ENCODE results near the gene WIPF2. TPM values are rescaled to one million over a fixed set of nuclear protein-coding genes. Genes with fewer than 3 reads are reported as not detected.

WIPF2 gene
- polyA plus RNA-seq, 1 experiment, result 8.1 TPM

DNA sequence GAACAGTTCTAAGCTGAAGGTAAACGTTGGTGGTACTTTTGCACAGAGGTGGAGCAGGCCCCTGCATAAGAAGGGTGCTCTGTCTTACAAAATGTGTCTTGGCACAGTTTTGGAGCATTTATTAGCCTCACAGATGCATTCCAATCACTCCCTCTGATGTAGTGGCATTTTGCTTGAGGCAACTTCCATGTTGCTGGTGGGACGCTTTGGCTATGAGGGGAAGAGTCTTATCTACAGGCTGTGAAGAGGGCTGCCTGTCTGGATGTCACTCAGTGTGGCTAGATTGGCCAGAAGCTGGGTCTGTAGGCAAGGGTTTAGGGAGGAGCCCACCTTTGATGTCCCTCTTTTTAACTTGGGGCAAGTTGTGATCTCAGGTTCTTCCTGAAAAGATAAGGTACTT is 87.3 kb downstream of the WIPF2 start:
- TF ChIP-seq, protein P1, sequence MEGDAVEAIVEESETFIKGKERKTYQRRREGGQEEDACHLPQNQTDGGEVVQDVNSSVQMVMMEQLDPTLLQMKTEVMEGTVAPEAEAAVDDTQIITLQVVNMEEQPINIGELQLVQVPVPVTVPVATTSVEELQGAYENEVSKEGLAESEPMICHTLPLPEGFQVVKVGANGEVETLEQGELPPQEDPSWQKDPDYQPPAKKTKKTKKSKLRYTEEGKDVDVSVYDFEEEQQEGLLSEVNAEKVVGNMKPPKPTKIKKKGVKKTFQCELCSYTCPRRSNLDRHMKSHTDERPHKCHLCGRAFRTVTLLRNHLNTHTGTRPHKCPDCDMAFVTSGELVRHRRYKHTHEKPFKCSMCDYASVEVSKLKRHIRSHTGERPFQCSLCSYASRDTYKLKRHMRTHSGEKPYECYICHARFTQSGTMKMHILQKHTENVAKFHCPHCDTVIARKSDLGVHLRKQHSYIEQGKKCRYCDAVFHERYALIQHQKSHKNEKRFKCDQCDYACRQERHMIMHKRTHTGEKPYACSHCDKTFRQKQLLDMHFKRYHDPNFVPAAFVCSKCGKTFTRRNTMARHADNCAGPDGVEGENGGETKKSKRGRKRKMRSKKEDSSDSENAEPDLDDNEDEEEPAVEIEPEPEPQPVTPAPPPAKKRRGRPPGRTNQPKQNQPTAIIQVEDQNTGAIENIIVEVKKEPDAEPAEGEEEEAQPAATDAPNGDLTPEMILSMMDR (IDR thresholded peaks at IDR 0.05; ENCODE audit: low read depth, low read length), result no peak
- CTCF ChIA-PET, result interaction anchor here (1.0 to 10.0 kb wide), 6 partner anchors 9 to 112 kb away, joined by 3 to 99 read pairs (median 3); no protein-coding TSS in a partner anchor
- POLR2A ChIA-PET, result interaction anchor here (2.2 to 3.3 kb wide), 2 partner anchors 11 to 39 kb away, joined by 8 to 10 read pairs; no protein-coding TSS in a partner anchor
- Histone ChIP-seq H3K27me3 (ENCODE audit: control insufficient read depth, insufficient read depth, low read length) (no peaks in the 10 kb centered on the region), H3K9me3 (ENCODE audit: control insufficient read depth, insufficient read depth, low read length) (no peaks in the 10 kb centered on the region), H3K4me3 (ENCODE audit: low read depth, low read length) (no peak overlapping the region), H3K27ac (ENCODE audit: low read depth, low read length) (no peak overlapping the region)
- no peak for DNase-seq (ENCODE audit: low read depth, low spot score)

DNA sequence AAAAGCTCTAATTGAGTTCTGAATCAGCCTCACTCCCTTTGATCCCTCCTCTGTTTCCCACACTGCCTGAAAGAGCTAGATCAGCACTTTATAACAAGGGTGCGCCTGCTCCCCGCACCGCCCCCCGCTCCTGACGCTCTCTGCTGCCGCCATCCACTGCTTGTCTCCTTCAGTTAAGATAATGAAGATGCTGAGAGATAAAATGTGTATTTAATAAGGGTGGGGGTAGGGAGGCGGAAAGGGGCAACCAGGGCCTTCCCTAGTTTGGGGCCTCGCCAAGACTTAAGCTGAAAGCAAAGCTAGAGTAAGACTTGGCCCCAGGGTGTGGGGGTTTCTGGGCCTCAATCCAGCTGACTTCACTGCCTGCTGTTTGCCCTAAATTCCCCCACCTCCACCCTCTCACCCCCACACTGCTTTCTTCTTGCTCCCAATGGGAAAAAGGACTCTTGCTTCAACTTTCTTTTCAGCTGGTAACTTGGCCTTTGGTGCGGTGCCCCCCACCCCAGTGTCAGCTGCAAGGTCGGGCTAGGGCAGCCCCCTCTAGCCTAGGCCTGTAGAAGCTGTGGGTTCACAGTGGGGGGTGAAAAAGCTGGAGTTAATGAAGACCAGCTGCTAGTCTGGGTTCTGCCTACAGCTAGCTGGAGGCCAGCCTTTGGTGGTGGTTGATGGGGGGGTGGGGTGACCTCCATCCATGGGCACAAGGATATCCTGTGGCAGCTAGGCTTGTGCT is 88.1 kb downstream of the WIPF2 start:
- no peak for DNase-seq (ENCODE audit: low read depth, low spot score)
- Histone ChIP-seq H3K27ac (ENCODE audit: low read depth, low read length) (no peak overlapping the region), H3K4me3 (ENCODE audit: low read depth, low read length) (no peak overlapping the region), H3K9me3 (ENCODE audit: control insufficient read depth, insufficient read depth, low read length) (no peaks in the 10 kb centered on the region), H3K27me3 (ENCODE audit: control insufficient read depth, insufficient read depth, low read length) (no peaks in the 10 kb centered on the region)
- POLR2A ChIA-PET, result interaction anchor here (0.6 to 3.3 kb wide), 5 partner anchors 10 to 98 kb away, joined by 3 to 10 read pairs (median 3); no protein-coding TSS in a partner anchor
- CTCF ChIA-PET, result interaction anchor here (0.6 to 10.0 kb wide), 8 partner anchors 9 to 254 kb away, joined by 3 to 99 read pairs (median 3); no protein-coding TSS in a partner anchor
- TF ChIP-seq, protein P1 (IDR thresholded peaks at IDR 0.05; ENCODE audit: low read depth, low read length), result no peak

DNA sequence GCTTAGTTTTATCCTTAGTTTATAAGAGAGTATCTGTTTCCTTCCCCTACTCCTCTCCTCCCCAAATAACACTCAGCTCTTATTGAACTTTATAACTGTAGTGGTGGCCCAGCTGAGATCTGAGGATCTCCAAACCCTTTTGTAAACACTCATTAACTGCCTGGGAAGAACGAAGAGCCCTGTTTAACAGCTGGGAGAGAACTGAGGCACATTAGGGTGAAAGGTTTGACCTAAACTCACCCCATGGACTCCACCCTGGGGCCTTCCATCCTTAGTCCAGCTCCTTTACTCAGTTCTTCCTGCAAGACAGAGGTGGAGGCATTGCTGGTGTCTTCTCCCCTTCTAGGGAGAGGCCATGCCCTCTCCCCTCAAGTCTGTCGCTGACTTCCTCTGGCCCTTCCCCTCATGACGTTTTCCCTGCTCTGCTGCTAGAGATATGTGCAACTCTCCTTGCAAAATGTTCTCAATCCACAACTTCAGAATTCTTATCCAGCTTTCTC is 88.7 kb downstream of the WIPF2 start:
- no peak overlapping the region for H3K27ac ChIP-seq (ENCODE audit: low read depth, low read length)
- CTCF ChIA-PET, result interaction anchor here (0.6 to 10.0 kb wide), 8 partner anchors 8 to 253 kb away, joined by 3 to 99 read pairs (median 3); no protein-coding TSS in a partner anchor
- H3K9me3 ChIP-seq (ENCODE audit: control insufficient read depth, insufficient read depth, low read length), result no peaks in the 10 kb centered on the region
- TF ChIP-seq, protein P1 (IDR thresholded peaks at IDR 0.05; ENCODE audit: low read depth, low read length), result no peak
- DNase-seq (ENCODE audit: low read depth, low spot score), result no peak
- no peaks in the 10 kb centered on the region for H3K27me3 ChIP-seq (ENCODE audit: control insufficient read depth, insufficient read depth, low read length)
- POLR2A ChIA-PET, result interaction anchor here (0.6 to 3.3 kb wide), 5 partner anchors 9 to 98 kb away, joined by 3 to 10 read pairs (median 3); no protein-coding TSS in a partner anchor
- no peak overlapping the region for H3K4me3 ChIP-seq (ENCODE audit: low read depth, low read length)

DNA sequence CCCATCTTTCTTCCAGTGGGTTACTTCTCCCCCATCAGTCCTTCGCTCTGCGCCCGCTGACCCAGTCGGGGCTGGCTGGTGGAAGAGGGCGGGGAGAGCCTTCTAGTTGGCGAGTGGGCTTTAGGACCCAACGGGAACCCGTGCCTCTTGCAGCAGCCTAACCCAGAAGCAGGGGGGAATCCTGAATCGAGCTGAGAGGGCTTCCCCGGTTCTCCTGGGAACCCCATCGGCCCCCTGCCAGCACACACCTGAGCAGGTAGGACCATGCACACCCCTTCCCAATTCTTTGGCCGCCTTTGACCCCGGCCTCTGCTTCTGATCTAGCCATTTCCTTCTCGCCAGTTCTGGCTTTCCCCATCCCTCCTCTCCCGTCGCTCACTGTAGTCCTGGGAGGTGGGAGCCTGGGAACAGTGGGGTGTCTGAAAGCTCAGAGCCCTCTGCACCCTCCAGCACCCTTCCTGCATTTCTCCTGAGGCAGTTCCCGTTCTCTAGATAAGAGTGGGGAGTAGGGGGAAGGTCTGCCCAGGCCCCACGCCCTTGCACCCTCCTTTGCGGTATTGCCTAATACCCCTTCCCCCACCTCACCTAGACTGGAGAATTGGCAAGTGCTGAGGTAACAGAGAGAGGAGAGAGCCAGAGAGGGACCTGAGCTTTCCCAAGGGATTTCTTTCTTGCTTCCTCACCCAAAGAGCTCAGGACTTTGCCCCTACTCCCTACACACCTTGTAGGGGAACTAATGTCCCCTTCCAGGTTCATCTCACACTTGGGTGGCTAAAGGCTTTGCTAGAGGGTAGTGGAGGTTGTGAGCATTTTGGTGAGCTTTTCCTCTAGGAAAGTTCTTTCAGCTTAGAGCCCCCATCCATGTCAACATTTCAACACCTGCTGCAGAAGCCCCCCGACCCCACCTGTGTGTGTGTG is 90.2 kb downstream of the WIPF2 start, which contains the start of gene RARA:
TSS of gene RARA (plus strand) at position 150 of the 918 bp plus-strand sequence. CDS start 22,039 bp downstream, outside the sequence.
- Histone ChIP-seq H3K27ac (ENCODE audit: low read depth, low read length) (no peak within 1 kb of the TSS), H3K4me3 (ENCODE audit: low read depth, low read length) (peak within 1 kb of the TSS; percentile 57), H3K9me3 (ENCODE audit: control insufficient read depth, insufficient read depth, low read length) (no peaks in the 10 kb centered on the region), H3K27me3 (ENCODE audit: control insufficient read depth, insufficient read depth, low read length) (no peaks in the 10 kb centered on the region)
- POLR2A ChIA-PET, result interaction anchor here (0.6 to 3.3 kb wide), 2 partner anchors 8 to 42 kb away, joined by 3 to 10 read pairs; no protein-coding TSS in a partner anchor
- CTCF ChIA-PET, result interaction anchor here (0.8 to 4.9 kb wide), 4 partner anchors 10 to 107 kb away, joined by 3 to 30 read pairs (median 4); partner anchors contain the start of gene WIPF2
- no peak for DNase-seq (ENCODE audit: low read depth, low spot score)
- TF ChIP-seq, protein P1 (IDR thresholded peaks at IDR 0.05; ENCODE audit: low read depth, low read length), result no peak

Measured in AG04450 (cell line).